HG03045 (cell line): Measurements from ENCODE around the gene GSE1.
A peak's percentile ranks its signal among the peaks of the same experiment; 100 is the strongest.

ENCODE experiments used
- ATAC-seq: cut with Tn5 transposase; IDR thresholded peaks from one replicate; pipeline ENCODE4 v1.9.1; 2021; ENCODE audit warnings: mild to moderate bottlenecking, moderate library complexity; ENCODE audit not compliant: unreplicated experiment

The GSE1 gene

GRCh38 chr16:85674828-85675227 is 61.7 kb downstream of the GSE1 start:
- no peak for ATAC-seq

DNA sequence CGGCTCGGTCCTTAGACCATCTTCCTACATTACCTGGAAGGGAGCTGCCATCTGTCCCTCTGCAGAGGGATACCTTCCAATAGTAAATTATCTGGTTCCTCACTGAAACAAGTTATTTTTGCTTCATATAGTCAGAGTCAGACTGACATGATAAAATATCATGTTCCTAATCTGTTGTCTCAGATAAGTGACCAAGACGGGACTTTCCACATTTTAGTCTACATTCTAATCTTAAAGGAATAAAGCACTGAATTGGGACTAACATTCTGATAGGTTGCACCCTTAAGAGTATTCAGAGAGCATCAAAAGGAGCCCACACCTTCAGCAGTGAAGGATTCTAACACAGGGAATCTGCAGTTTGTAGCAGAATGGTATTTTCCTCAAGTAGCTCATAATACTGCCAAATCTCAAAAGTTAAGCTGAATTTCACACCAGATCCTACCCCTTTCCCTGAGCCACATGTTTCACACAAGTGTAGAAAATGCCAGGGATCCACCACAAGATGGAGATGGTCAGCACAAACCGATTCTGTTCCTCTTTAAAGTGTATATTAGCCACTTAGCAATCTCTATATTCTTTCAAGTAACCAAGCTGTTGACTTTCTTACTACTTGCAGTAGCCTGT is 62.2 kb downstream of the GSE1 start:
- ATAC-seq: no peak

- no peak for ATAC-seq
Observed at GRCh38 chr16:85676466-85676865, 63.3 kb downstream of the GSE1 start.

DNA sequence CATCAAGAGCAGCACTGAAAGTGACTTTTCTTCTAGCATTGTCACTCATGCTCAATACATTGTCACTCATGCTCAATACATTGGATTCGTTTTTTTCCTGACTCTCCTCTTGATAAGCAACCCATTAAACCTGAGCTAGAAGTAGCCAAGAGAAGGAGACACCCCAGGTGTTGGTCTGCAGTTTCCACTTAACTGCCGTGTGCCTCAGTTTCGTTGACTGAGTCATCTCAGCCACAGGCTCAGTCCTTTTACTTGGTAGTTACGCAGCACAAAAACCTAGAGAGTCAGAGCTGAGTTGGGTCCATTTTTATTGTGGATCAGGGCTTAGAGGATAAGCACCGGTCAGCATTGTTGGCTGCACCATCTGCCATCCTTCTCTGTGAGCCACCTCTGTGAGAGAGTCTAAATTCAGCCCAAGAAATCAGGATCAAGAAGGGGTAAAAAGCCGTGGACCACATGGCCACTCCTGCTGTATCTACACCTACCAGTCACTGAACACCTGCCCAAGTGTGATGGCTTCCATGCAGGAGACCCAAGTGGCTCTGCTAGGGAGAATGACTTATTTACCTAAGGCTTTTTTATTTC is 64.4 kb downstream of the GSE1 start:
- ATAC-seq: no peak

- ATAC-seq: no peak
Observed at GRCh38 chr16:85678016-85678415, 64.9 kb downstream of the GSE1 start.

DNA sequence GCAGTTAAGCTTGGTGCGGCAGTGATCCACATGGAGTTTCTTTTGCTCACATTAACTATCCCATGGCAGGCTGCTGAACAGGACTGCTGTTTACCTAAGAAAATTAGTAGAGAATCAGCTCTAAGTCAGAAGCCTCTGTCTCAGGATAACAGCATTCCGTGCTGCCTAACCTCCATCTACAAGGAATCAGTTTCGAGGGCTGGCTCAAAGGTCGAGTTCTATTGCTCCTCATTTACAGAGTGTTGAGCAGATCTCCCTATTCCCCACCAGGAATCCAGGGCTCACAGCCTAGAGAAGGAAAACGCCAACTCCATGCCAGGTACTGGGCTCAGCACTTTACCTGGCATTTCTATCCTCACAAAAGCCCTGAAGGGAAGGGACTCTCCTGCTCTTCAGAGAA is 65.7 kb downstream of the GSE1 start:
- ATAC-seq: no peak

- no peak for ATAC-seq
Observed at GRCh38 chr16:85679870-85680269, 66.7 kb downstream of the GSE1 start.

DNA sequence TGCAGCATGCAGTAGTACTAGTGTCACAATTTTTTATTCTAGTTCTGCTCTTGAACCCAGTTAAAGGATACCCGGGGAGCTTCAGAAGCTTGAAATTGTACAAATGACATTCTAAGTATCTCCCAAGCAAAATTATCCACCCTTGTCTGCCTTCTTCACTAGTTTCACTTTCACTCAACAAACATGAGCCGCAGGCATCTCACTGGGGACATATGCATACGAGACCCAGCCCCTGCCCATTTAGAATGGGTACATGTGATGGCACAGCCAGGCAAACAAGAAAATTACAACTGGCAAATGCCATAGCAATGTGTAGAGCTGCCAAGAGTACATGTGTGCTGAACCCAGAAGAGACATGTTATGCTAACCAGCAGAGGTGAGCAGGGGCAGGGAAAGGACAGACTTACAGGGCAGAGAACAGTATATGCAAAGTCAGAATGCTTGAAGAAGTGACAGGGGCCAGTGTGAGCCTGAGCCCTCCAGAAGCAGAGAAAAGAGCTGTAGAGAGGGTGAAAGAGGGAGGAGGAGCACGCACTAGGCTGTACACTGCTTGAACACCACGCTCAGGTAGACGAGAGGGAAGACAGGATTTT is 67.3 kb downstream of the GSE1 start:
- ATAC-seq: no peak

- no peak for ATAC-seq
Observed at GRCh38 chr16:85681255-85681654, 68.1 kb downstream of the GSE1 start.

DNA sequence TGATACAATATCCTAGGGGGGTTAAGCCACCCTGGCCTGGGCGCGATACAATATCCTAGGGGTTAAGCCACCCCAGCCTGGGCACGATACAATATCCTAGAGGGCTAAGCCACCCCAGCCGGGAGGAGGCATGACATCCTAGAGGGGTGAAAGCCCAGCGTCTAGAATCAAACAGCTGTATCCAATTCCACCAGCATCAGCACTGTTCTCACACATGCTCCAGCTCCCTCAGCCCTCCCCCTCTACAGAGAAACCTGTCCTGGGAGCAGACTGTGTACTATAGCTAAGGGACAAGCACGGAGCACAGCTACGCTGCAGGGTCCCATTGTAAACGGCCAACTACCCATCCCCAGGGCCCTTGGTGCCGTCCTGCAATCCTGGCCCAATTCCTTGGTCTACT is 69.4 kb downstream of the GSE1 start:
- ATAC-seq: no peak

DNA sequence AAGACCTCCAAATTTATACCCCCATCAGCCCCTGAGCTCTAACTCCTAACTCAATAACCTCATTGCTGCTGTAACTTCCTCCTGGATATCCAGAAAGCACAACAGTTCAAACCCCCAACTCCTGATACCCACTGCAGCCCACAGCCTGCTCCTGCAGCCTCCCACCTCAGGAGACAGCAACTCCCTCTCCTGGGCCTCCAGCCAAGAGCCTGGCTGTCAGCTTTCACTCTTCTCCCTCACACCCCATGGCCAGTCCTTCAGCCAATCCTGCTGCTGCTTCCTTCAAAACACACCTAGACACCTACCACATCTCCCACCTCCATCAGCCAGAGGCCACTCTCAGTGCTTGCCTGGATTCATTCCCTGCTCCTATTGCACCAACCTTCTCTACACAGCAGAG is 70.2 kb downstream of the GSE1 start:
- ATAC-seq: no peak

DNA sequence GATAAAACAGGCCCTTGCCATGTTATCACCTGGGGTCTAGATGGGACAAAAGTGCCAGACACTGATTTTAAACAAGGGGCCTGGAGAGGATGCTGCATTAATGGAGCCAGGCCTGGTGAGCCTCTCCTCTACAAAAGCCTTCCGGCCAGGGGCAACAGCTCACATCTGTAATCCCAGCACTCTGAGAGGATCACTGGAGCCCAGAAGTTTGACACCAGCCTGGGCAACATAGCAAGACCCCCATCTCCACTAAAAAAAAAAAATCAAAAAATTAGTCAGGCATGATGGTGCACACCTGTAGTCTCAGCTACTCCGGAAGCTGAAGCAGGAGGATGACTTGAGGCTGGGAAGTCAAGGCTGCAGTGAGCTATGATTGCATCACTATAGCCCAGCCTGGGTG is 72.1 kb downstream of the GSE1 start:
- no peak for ATAC-seq

DNA sequence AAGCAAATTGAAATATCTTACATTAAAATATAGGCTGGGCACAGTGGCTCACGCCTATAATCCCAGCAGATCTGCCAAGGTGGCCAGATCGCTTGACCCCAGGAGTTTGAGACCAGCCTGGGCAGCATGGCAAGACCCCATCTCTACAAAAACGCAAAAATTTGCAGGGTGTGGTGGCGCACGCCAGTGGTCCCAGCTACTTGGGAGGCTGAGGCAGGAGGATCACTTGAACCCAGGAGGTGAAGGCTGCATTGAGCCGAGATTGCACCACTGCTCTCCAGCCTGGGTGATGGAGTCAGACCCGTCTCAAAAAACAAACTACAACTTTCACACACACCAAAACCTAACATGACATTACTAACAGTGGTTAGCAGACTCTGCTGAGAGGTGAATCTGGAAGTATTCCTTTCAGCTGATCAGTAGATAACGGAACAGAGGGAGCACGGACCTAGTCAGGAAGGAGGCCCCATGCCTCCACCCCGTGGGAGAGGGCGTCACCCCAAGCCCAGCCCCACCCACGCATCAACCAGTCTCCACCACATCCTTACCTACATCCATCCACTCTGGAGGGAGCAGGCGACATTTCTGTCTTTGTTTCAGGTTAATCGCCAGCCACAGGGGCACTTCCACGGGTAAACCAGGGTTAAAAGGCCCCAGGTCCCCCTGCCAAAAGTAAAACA is 73.9 kb downstream of the GSE1 start:
- ATAC-seq: no peak

DNA sequence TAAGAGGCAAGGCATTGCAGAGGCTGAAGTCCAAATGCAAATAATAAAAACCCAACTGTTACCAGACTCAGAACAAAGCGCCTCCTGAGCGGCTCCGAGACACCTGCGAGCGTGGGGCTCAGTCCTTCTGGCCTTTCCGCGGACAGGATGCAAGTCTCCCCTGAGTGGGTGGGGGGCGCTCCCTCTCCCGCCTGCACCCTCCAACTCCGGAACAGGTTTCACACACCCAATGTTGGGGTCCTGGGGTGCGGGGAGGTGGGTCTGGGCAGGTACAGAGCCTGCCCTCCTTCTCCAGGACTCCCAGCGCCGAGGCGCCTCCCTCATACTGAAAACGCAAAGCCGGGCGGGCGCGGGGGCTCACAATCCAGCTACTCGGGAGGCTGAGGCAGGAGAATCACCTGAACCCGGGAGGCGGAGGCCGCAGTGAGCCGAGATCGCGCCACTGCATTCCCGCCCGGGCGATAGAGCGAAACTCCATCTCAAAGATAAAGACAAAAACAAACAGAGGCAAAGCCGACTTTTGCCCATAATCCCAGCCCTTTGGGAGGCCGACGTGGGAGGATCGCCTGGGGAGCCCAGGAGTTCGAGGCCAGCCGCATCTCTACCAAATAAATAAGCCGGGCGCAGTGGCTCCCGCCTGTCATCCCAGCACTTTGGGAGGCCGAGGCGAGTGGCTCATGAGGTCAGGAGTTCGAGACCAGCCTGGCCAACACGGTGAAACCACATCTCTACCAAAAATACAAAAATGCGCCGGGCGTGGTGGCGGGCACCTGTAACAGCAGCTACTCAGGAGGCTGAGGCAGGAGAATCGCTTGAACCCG is 74.7 kb downstream of the GSE1 start:
- no peak for ATAC-seq

DNA sequence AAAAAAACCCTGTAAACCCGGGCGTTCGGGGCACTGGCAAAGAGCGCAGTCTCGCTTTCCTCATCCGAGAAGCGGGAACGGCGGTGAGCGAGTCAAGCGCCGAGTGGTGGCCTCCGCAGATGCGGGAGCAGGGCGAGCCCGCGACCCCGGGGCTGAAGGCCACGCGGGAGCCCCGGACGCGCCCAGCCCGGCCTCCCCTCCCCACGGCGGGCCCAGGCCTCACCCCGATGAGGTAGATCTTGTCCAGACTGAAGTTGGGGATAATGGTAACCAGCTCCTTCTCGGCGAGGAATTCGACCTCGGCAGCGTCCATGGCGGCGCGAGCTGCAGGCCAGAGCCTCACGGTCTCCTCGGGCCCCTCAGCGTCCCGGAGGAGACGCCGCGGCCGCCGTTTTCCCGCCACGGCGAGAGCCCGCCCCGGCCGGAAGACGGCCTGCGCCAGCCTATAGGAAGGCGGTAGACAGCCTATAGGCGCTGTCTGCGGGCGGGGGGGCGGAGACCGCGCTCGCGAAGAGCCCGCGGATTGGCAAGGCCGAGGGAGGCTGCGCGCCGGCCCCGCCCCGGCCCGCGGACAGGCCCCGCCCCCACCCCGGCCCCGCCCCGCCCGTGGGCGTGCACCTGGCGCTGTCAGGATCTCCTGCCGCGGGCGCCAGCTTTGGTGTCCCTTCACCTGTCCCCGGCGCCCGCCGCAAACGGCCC is 75.6 kb downstream of the GSE1 start, which contains the start of gene GINS2:
GINS2 (minus strand) TSS at position 369 of the 699 bp plus-strand sequence; CDS start at position 313, 56 bp downstream.
- ATAC-seq: peak; percentile 95

DNA sequence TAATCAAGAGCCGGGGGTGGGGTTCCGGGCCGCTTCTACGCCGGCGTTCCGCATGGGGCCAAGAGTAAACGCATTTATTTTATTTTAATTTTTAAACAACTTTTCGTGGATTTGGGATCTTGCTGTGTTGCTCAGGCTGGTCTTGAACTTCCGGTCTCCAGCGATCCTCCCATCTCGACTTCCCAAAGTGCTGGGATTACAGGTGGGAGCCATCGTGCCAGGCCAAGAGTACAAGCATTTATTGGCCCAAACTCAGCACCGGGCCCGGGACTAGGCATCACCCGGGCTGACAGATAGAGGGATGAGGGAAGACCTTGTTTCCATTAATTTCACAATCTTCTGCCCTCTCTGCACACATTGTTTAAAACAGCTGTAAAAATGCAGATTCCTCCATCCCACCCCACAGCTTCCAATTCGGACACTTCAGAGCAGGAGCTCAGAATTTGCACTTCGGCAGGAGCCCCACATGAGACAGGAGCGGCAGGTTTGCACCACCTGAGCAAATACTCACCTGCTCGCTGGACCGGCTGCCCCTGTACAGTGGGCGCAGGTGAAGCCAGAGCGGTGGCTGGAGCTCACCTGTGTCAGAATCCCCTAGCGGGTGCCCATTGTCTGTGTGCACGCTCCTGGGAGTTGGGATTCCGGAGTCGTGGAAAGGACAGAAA is 76.3 kb downstream of the GSE1 start:
- ATAC-seq: no peak

DNA sequence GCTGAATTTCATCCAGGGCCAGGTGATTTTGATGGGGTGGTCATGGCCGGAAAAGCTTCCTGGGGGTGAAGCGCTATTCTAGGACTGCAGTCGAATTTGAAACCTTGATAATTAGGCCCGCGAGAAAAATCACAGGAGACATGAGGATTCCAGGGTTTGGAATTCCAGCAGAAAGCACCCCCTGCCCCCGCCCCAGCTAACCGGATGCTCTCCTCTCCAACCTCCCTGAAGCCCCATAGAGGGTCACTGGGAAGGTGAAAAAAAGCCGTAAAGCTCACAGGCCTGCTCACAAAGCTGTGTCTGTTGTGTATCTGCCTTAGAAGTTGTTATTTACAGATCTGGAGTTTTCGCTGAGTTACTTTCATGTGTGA is 76.8 kb downstream of the GSE1 start:
- ATAC-seq: no peak

GRCh38 chr16:85690469-85691064 is 77.4 kb downstream of the GSE1 start:
- ATAC-seq: no peak

DNA sequence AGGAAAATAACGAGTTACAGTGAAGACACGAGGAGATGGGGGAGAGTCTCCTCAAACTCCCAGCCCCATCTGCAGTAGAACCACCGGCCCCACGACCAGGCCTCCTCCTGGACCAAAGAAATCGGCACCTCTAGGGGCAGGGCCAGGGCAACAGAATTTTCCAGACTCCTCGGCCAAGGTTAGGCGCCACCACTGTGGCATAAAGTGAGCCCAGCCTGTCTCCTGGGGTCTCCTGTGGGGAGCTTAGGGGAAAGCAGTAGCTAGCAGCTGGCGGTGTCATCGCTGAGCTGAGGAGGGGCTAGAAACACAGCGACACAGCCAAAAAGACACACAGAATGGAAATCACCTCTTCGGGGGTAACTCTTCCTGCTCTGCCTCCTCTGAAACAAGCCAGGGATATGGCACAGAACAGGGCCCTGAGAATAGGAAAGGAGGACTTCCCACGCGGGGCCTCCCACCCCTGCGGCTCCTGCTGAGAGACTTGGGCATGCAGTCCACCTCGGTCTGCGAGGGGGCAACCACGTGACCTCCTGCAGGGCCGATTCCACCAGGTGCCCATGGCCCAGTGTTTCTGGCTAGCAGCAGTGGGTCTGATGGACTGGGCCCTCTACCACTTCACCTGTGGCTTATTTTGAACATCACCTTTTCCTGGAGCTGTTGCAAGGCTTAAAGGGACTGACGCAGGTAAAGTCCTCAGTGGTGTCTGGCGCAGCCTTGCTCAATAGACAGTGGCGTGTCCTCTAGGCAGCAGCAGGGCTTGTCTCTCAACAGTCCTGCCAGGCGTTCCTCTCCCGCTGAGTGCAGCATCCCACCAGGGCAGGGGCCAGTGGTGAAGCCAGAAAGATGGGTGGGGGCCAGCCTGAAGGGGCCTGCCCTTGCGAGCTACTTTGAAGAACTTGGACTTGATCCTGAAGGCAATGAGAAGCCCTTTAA is 82.3 kb downstream of the GSE1 start:
- ATAC-seq: no peak
